BJ (cell line): ENCODE data around the gene MPPED1. TPM values are rescaled to one million over a fixed set of nuclear protein-coding genes. Genes with fewer than 3 reads are reported as not detected.

ENCODE experiments used
- CTCF ChIA-PET: fragments of 350-600 bp; formaldehyde crosslinking; extraction: SDS; loops from one replicate; lab custom pipeline; 2021; ENCODE audit warnings: antibody characterized with exemption, inconsistent platforms; lab: Yijun Ruan, JAX
- POLR2A ChIA-PET: fragments of 300-600 bp; sonication (Branson Sonifier 250); formaldehyde crosslinking; extraction: SDS; loops from one replicate; lab custom pipeline; 2021; ENCODE audit warnings: antibody characterized with exemption; lab: Charles Lee
- DNase-seq: peaks from one replicate; pipeline ENCODE4 v3.0.0-alpha.2; 2011; ENCODE audit warnings: low read depth
- H3K27me3 ChIP-seq: 2 replicates; pipeline ENCODE4 v1.6.0; 2011; ENCODE audit warnings: low read length; ENCODE audit not compliant: control insufficient read depth, insufficient read depth
- H3K36me3 ChIP-seq: 2 replicates; pipeline ENCODE4 v1.5.1; 2011; ENCODE audit warnings: low read length; ENCODE audit not compliant: control insufficient read depth, insufficient read depth
- H3K4me3 ChIP-seq: 2 replicates; pipeline ENCODE4 v1.5.1; 2011; ENCODE audit warnings: low read depth, mild to moderate bottlenecking, control low read depth, low read length
- polyA plus RNA-seq: library from polyadenylated mRNA; depleted of rRNA; stranded (reverse); fragments of >200 nt; gene quantifications from 2 replicates; pipeline ENCODE4 v1.2.3, GENCODE V29; 2011
- TF ChIP-seq, protein P1 (sequence below): IDR thresholded peaks from 2 replicates; pipeline ENCODE4 v1.5.1; 2011; ENCODE audit warnings: low read depth, mild to moderate bottlenecking, control low read depth, inconsistent platforms, low read length, moderate library complexity; ENCODE audit not compliant: insufficient read depth

MPPED1 gene
- polyA plus RNA-seq, 1 experiment, result not detected

DNA sequence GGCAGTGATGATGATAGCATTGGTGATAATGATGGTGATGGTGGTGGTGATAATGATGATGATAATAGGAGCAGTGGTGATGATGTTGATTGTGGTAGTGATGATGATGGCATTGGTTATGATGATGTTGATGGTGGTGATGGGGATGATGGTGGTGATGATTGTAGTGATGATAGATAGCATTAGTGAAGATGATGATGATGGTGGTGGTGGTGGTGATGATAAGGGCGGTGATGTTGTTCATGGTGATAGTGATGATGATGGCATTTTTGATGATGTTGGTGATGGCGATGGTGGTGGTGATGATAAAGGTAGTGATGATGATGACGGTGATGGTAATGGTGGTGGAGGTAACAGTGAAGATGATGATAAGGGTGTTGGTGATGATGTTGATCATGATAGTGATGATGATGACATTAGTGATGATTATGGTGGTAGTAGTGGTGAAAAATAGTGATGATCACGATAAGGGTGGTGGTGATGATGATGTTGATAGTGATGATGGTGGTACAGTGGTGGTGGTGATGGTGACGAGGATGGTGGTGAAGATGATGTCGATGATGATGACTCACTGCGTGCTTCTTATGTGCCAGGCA is 93.0 kb downstream of the MPPED1 start:
- DNase-seq, result no peak
- TF ChIP-seq, protein P1, sequence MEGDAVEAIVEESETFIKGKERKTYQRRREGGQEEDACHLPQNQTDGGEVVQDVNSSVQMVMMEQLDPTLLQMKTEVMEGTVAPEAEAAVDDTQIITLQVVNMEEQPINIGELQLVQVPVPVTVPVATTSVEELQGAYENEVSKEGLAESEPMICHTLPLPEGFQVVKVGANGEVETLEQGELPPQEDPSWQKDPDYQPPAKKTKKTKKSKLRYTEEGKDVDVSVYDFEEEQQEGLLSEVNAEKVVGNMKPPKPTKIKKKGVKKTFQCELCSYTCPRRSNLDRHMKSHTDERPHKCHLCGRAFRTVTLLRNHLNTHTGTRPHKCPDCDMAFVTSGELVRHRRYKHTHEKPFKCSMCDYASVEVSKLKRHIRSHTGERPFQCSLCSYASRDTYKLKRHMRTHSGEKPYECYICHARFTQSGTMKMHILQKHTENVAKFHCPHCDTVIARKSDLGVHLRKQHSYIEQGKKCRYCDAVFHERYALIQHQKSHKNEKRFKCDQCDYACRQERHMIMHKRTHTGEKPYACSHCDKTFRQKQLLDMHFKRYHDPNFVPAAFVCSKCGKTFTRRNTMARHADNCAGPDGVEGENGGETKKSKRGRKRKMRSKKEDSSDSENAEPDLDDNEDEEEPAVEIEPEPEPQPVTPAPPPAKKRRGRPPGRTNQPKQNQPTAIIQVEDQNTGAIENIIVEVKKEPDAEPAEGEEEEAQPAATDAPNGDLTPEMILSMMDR, result no peak
- Histone ChIP-seq H3K4me3 (no peak overlapping the region), H3K36me3 (no peaks in the 10 kb centered on the region), H3K27me3 (no peaks in the 10 kb centered on the region)
- CTCF ChIA-PET, result no interaction called here
- POLR2A ChIA-PET, result no interaction called here

DNA sequence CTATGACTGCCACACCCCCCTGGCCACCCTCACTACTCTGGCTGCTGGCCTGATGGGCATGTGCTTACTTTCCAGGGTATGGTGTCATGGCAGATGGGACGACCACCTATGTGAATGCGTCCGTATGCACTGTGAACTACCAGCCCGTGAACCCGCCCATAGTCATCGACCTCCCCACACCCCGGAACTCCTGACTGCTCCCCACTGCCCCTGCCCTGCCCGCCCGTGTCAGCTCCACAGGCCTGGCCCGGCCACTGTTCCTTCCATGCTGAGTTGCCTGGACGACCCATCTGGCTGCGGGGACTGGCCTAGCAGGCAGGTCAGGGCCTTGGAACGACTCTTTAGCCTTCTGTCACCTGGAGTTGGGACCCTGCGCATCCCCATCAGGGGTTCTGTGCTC is 93.6 kb downstream of the MPPED1 start:
- POLR2A ChIA-PET, result no interaction called here
- DNase-seq, result no peak
- H3K27me3 ChIP-seq, result no peaks in the 10 kb centered on the region
- no peak overlapping the region for H3K4me3 ChIP-seq
- TF ChIP-seq, protein P1, result no peak
- no peaks in the 10 kb centered on the region for H3K36me3 ChIP-seq
- CTCF ChIA-PET, result no interaction called here

DNA sequence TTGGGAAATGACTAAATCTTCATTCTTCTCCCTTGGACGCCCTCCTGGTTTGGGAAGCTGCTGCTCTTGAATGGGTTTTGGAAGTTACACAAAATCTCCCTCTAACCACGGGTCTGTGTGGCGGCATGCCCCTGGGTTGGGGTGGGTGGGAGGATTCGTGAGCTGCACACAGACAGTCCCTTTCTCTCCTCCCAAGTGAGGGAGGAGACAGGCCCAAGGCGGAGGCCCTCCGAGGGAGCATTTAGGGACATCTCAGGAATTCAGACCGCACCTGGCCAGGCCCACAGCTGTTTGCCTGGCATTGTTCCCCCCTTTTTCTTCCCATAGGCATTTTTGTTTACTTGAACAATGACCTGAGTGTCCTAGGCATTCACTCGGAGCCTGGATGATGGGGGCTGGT is 94.1 kb downstream of the MPPED1 start:
- ChIA-PET POLR2A (no interaction called here), CTCF (no interaction called here)
- H3K36me3 ChIP-seq, result no peaks in the 10 kb centered on the region
- no peaks in the 10 kb centered on the region for H3K27me3 ChIP-seq
- TF ChIP-seq, protein P1, result no peak
- DNase-seq, result no peak
- H3K4me3 ChIP-seq, result no peak overlapping the region

DNA sequence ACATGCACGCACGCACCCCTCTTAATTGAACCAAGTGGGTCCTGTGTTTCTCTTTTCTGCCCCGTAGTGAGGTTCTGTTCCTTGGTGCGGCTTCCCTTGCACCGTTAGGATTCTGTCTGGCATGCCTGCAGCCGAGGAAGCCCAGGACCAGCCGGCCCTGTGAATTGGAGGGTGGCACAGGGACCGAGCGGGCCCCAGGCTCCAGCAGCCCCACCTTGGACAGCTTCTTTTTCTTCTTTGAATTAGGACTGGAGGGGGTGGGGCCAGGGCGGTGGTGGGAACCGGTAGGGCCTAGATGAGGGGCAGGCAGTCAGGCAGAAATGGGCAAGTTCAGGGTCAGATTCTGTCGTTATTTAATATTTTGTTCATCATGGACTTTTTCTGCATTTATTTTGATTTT is 94.7 kb downstream of the MPPED1 start:
- TF ChIP-seq, protein P1, result no peak
- POLR2A ChIA-PET, result no interaction called here
- Histone ChIP-seq H3K27me3 (no peaks in the 10 kb centered on the region), H3K4me3 (no peak overlapping the region), H3K36me3 (no peaks in the 10 kb centered on the region)
- no peak for DNase-seq
- CTCF ChIA-PET, result no interaction called here

DNA sequence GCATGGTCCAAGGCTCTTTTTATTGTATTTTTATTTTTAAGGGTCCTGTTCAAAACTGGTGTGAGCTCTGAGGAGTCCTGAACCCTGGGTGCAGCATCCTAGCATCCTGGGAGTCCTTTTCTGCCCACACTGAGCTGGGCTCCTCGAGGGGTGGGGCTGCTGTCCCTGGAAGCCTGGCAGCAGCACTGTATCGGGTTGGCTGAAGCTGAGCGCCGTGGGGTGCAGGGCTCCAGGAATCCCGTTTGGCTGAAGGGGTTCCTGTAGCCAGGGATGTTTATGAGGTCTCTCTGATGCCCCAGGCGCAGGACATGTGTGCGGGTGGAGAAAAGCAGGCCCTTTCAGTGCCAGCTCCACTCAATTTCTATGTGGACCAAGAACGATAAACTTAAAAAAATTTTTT is 95.4 kb downstream of the MPPED1 start:
- no peak overlapping the region for H3K4me3 ChIP-seq
- TF ChIP-seq, protein P1, result no peak
- DNase-seq, result no peak
- ChIA-PET POLR2A (no interaction called here), CTCF (no interaction called here)
- no peaks in the 10 kb centered on the region for H3K36me3 ChIP-seq
- H3K27me3 ChIP-seq, result no peaks in the 10 kb centered on the region
